ENCODE data around the gene KLHL25. TPM values are rescaled to one million over a fixed set of nuclear protein-coding genes. Genes with fewer than 3 reads are reported as not detected.

KLHL25 gene
- total RNA-seq, 1 donor from 2014 or later = 4.7 TPM

DNA sequence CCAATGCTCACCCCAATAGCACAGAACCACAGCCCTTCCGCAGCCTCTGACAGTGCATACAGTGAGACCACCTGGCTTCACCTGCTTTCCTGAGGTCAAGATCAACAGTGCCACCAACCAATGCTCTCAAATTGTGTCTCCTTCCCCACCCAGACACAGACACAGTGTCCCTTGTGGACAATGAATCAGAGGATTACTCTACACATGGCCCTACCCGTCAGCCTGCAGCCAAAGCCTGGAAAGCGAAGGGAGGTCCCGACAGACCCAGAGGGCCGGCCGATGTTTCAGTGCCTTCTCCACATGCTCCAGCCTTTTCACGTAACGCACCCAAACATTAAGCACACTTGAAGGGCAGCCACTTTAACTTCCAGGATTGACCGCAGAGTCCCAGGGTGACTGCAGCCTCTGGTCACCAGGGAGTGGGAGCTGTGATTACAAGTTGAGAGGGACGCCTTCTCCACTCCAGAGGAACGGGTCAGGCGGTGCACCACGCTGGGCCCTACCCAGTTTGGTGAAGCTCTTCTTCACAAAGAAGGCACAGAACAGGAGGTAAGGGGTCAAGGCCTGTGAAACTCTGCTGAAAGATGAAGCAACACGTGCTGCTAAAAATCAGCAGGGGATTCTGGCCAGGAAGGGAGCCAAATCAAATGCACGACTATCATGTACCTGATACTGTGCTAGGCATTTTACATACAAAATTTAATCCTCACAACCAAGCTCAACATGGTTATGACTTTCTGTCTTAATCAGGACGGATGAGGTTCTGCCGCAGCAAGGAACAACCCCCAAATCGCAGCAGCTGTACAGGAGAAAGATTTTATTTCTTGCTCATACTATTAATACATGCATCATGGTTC lies 17.2 kb downstream of the KLHL25 start:
- H3K27ac ChIP-seq = no peak overlapping the region
- no peak overlapping the region for H3K4me3 ChIP-seq
- H3K9me3 ChIP-seq = no peaks in the 10 kb centered on the region
- TF ChIP-seq, protein P1, sequence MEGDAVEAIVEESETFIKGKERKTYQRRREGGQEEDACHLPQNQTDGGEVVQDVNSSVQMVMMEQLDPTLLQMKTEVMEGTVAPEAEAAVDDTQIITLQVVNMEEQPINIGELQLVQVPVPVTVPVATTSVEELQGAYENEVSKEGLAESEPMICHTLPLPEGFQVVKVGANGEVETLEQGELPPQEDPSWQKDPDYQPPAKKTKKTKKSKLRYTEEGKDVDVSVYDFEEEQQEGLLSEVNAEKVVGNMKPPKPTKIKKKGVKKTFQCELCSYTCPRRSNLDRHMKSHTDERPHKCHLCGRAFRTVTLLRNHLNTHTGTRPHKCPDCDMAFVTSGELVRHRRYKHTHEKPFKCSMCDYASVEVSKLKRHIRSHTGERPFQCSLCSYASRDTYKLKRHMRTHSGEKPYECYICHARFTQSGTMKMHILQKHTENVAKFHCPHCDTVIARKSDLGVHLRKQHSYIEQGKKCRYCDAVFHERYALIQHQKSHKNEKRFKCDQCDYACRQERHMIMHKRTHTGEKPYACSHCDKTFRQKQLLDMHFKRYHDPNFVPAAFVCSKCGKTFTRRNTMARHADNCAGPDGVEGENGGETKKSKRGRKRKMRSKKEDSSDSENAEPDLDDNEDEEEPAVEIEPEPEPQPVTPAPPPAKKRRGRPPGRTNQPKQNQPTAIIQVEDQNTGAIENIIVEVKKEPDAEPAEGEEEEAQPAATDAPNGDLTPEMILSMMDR (IDR thresholded peaks at IDR 0.05) = no peak
- H3K27me3 ChIP-seq = no peaks in the 10 kb centered on the region
- ATAC-seq (peak; percentile 89), DNase-seq (peak; percentile 79)
- intact Hi-C loops (cut with DNase I) = no loop called here
- H3K4me1 ChIP-seq = peaks cover 10% of the 10 kb centered on the region
- no peaks in the 10 kb centered on the region for H3K36me3 ChIP-seq

DNA sequence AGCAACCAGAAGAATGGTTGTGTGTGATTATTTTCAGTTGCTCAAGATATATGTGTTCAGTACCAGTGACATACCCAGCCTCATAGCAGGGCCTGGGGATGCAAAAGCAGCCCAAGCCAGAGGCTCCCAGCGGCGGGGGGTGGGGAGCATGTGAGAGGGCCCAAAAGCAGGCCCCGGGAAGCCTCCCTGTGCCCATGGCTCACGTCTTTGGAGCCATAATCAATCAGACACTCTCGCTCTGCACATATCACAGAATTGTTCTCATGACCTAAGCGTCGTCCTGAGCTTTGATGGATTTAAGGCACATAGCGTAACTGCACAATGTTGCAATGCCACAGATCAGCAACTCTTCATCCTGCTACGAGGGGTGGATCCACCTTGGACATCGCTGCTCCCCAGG lies 20.8 kb downstream of the KLHL25 start:
- Histone ChIP-seq H3K36me3 (no peaks in the 10 kb centered on the region), H3K4me3 (no peak overlapping the region), H3K4me1 (peaks cover 22% of the 10 kb centered on the region), H3K9me3 (no peaks in the 10 kb centered on the region), H3K27ac (no peak overlapping the region), H3K27me3 (no peaks in the 10 kb centered on the region)
- intact Hi-C loops (cut with DNase I) = no loop called here
- DNase-seq (no peak), ATAC-seq (no peak)
- TF ChIP-seq, protein P1 (IDR thresholded peaks at IDR 0.05) = no peak

DNA sequence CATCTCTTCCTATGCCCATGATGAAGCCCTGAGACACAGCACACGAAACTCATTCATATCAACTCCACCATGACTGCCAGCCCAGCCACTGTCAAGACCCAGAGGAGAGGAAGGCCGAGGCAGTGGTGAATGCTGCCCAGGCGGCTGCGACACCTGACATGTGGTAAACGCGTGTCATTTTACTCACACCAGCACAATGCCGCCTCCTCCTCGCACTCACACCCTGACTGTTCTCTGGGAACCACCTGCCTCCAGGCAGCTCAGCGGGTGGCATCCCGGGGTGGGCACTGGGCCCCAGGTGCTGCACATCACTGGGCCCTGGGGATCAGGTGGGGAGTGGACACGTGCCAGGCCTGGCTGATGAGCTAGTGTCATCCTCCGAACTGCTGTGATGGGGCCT lies 21.5 kb downstream of the KLHL25 start:
- H3K36me3 ChIP-seq = no peaks in the 10 kb centered on the region
- ATAC-seq = no peak
- H3K4me1 ChIP-seq = peaks cover 22% of the 10 kb centered on the region
- TF ChIP-seq, protein P1 (IDR thresholded peaks at IDR 0.05) = no peak
- no peak for DNase-seq
- H3K27me3 ChIP-seq = no peaks in the 10 kb centered on the region
- intact Hi-C loops (cut with DNase I) = no loop called here
- no peak overlapping the region for H3K27ac ChIP-seq
- H3K4me3 ChIP-seq = no peak overlapping the region
- H3K9me3 ChIP-seq = no peaks in the 10 kb centered on the region

DNA sequence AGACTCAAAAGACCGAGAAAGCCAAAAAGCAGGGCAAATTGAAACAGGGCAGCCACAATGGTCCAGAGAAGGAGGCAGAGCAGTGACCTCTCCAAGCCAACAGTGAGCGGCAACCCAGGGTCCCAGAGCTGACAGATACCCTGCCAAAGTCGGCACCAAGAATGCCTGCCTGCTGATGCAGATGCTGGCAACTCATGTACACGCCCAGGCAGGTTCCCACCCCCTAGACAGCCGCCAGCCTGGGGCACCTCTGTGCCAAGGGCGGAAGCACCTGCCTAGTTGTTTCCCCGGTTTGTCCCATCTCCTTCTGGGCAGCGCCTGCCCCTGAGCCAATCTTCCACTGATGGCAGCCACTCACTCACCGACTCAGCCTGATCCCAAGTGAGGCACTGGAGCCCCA lies 22.1 kb downstream of the KLHL25 start:
- peak overlapping the region; percentile 84 for H3K27ac ChIP-seq
- TF ChIP-seq, protein P1 (IDR thresholded peaks at IDR 0.05) = no peak
- DNase-seq = no peak
- no peaks in the 10 kb centered on the region for H3K27me3 ChIP-seq
- no peaks in the 10 kb centered on the region for H3K9me3 ChIP-seq
- ATAC-seq = no peak
- intact Hi-C loops (cut with DNase I) = no loop called here
- H3K4me3 ChIP-seq = no peak overlapping the region
- no peaks in the 10 kb centered on the region for H3K36me3 ChIP-seq
- H3K4me1 ChIP-seq = peaks cover 19% of the 10 kb centered on the region

DNA sequence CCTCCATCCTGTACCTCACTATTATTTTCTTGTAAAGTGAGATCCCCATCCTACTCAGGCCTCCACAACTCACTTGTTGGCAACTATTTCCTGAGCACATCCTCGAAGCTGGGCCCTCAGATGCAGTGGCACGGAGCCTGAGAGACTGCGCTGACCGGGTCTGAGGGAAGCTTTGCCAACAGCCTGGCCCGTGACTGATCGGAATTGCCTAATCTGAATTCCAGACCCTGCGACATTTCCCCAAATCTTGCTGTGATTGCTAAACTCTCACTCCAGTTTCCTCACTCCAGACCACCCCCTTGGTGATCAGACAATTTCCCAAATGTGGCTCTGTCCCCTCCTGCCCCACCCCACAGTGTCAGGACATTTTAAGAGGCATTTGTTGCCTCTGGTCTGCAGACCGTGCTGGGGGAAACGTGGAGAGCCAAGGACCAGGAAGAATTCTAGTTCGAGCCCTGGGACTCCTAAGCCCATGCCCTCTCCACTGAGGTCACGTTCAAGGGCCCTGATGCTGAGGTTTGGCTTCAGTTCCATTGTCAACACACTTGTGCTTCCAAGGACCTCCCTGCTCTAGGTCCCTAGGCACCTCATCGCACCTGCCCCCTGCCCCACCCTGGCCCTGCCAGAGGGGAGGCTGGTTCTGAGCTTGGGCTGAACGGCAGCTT lies 22.8 kb downstream of the KLHL25 start:
- DNase-seq = peak; percentile 83
- peaks cover 18% of the 10 kb centered on the region for H3K4me1 ChIP-seq
- H3K27me3 ChIP-seq = no peaks in the 10 kb centered on the region
- H3K9me3 ChIP-seq = no peaks in the 10 kb centered on the region
- TF ChIP-seq, protein P1 (IDR thresholded peaks at IDR 0.05) = no peak
- H3K27ac ChIP-seq = peak overlapping the region; percentile 84
- no peak overlapping the region for H3K4me3 ChIP-seq
- ATAC-seq = peak; percentile 76
- intact Hi-C loops (cut with DNase I) = no loop called here
- H3K36me3 ChIP-seq = no peaks in the 10 kb centered on the region

Data from upper lobe of right lung (tissue), 1 donor.